Jurkat, Clone E6-1 (cell line): ENCODE results near the gene TOP2A.
"Not testable (repeated sequence)": the region's sequence is repeated elsewhere in the genome, so short reads cannot be mapped to it uniquely, and the experiment has no call there.

Experiments used
- DNase-seq: peaks from one replicate; pipeline ENCODE4 v3.0.0-alpha.2; 2011; ENCODE audit warnings: low read depth, low spot score
- H3K4me3 ChIP-seq: 2 replicates; pipeline ENCODE4 v1.5.1; 2011; ENCODE audit warnings: mild to moderate bottlenecking, low read length, control low read depth, moderate library complexity

Gene TOP2A

DNA sequence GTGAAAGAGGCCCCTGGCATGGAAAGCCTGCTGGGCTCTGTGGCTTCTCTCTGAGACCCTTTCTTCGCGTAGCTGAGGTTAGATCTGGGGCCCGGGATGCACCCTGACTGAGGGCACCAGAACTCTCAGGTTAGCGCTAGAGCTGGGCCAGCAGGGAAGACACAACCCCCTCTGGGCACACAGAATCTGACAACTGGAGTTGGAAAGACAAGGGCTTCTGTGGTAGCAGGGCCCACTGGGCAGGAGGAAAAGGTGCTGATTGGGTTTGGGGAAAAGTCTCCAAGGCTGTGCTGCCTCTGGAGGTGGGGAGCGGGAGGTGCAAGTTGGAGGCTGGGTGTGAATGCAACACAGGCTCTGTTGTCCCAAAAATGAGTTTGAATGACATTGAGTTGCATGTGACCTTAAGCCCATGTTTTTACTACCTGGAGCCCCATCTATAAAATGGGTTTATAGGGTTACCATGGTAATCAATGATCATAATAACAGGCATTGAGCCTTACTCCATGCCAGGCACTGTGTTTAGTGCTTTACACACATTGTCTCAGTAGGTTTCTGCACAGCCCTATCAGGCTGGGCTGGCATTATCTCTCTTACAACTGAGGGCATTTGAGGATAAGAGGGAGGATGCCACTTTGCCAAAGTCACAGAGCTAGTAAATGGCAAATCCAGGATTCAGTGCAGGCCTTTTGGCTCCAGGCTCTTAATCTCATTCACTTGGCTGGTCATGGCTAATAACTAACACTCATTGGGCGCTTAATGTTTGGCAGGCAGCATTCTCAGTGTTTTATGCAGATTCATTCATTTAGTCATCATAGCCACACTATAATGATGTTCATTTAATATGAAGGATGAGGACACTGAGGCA is 16.1 kb upstream of the TOP2A start:
- no peak overlapping the region for H3K4me3 ChIP-seq
- no peak for DNase-seq

- H3K4me3 ChIP-seq, result no peak overlapping the region
- DNase-seq, result no peak
Observed at GRCh38 chr17:40432864-40433528, 15.3 kb upstream of the TOP2A start.

- no peak overlapping the region for H3K4me3 ChIP-seq
Observed at GRCh38 chr17:40431231-40431602, 13.5 kb upstream of the TOP2A start.

GRCh38 chr17:40430272-40431230 is 12.9 kb upstream of the TOP2A start:
- H3K4me3 ChIP-seq, result no peak overlapping the region
- no peak for DNase-seq

More at GRCh38 chr17:40431231-40431602, 13.5 kb upstream of the TOP2A start:
- DNase-seq, result no peak

GRCh38 chr17:40427002-40427491 is 9.4 kb upstream of the TOP2A start:
- peak; percentile 71 for DNase-seq
- H3K4me3 ChIP-seq, result no peak overlapping the region

GRCh38 chr17:40425741-40426140 is 8.0 kb upstream of the TOP2A start:
- H3K4me3 ChIP-seq, result no peak overlapping the region
- DNase-seq, result no peak

GRCh38 chr17:40422990-40423633 is 5.4 kb upstream of the TOP2A start:
- H3K4me3 ChIP-seq, result no peak overlapping the region
- DNase-seq, result no peak

- DNase-seq, result no peak
- no peak overlapping the region for H3K4me3 ChIP-seq
Observed at GRCh38 chr17:40419559-40420331, 2.0 kb upstream of the TOP2A start.

GRCh38 chr17:40418428-40418706 is 671 bp upstream of the TOP2A start:
- DNase-seq, result no peak
- peak overlapping the region; percentile 52 for H3K4me3 ChIP-seq

DNA sequence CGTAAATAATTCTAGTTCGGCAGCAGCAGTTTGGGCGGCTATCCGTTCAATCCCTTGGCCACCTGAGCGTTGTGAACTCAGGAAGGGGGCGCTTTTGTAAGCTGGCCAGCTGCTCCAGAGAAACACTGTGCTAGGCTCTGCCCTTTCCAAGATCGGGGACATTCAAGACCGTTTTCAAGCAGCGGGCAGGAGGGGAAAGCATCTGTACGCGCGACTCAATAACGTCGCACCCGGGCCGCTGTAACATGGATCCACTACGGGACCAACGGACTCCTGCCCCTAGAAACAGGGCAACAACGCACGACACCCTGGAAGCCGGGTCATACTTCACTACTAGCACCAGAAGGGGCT is 463 bp downstream of the TOP2A start:
- no peak for DNase-seq
- H3K4me3 ChIP-seq, result peak overlapping the region; percentile 97

GRCh38 chr17:40416671-40417070 is 1.0 kb downstream of the TOP2A start:
- DNase-seq, result no peak
- peak overlapping the region; percentile 97 for H3K4me3 ChIP-seq

- peak; percentile 53 for DNase-seq
- no peak overlapping the region for H3K4me3 ChIP-seq
Observed at GRCh38 chr17:40415390-40415789, 2.3 kb downstream of the TOP2A start.

- H3K4me3 ChIP-seq, DNase-seq: not testable (repeated sequence)
Observed at GRCh38 chr17:40414312-40414711, 3.4 kb downstream of the TOP2A start.

DNA sequence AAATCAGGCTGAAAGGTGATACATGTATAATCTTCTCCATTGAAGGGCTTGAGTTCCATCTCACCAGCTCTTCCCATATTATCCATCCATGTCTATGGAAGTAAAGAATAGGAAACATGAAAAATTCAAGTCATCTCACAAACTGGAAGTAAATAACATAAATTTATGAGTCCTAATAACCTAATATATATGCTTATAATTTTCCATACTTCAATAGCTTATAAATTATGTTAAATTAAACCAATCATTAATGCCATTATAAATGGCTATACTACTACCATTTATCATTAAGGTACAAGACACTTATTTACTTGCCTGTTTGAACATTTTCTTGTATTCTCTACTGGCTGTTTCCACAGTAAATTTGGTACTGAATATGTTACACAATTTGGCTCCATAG is 4.8 kb downstream of the TOP2A start:
- H3K4me3 ChIP-seq, result no peak overlapping the region

DNA sequence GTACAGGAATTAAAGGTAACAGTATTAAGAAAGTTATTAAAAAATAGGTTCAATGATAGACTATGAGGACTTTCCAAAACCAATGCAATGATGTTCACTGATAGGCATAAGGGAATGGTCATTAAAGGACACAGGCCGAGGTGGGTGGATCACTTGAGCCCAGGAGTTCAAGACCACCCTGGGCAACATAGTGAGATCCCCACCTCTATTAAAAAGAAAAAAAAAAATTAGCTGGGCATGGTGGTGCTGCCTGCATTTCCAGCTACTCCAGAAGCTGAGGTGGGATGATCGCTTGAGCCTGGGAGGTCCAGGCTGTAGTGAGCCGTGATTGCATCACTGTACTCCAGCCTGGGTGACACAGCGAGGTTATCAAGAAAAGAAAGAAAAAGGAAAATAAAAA is 5.9 kb downstream of the TOP2A start:
- no peak for DNase-seq
- H3K4me3 ChIP-seq, result no peak overlapping the region

More for the DNA sequence above, 4.8 kb downstream of the TOP2A start:
- no peak for DNase-seq

DNA sequence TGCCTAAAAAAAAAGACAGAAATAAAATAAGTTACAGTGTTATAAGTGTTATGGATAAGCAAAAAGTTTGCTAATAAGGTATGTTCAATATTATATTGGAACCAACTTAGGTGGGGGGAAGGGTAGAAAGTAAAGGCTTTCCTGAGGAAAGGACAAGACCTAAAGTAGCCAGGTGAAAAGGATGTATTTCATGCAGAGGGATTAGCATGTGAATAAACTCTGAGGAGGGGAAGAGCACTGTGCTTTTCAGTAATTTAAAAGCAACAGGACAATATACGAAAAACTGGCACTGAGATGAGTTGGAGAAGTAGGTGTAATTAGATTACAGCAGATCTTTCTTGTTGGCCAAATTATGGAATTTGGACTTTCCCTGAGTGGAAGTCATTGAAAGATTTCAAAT is 7.6 kb downstream of the TOP2A start:
- no peak for DNase-seq
- H3K4me3 ChIP-seq, result no peak overlapping the region

DNA sequence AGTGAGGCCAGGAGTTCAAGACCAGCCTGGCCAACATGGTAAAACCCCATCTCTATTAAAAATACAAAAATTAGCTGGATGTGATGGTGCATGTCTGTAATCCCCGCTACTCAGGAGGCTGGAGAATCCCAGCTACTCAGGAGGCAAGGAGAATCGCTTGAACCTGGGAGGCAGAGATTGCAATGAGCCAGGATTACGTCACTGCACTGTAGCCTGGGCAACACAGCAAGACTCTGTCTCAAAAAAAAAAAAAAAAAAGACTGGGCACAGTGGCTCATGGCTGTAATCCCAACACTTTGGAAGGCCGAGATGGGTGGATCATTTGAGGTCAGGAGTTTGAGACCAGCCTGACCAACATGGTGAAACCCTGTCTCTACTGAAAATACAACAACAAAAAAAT is 8.2 kb downstream of the TOP2A start:
- not testable (repeated sequence) for DNase-seq, H3K4me3 ChIP-seq

- DNase-seq, result no peak
- no peak overlapping the region for H3K4me3 ChIP-seq
Observed at GRCh38 chr17:40407460-40407859, 10.2 kb downstream of the TOP2A start.
